ENCODE measurements around the gene TNIP3.

GRCh38 chr4:121185960-121186359 is 21.8 kb upstream of the TNIP3 start:
- TF ChIP-seq CTCF (IDR thresholded peaks at IDR 0.05): no peak
- no peak for TF ChIP-seq POLR2A (IDR thresholded peaks at IDR 0.05)

Measured in ovary (tissue), 3 donors.